Lung (tissue), 12 donors: ENCODE measurements around the gene FGF14. TPM values are rescaled to one million over a fixed set of nuclear protein-coding genes. Genes with fewer than 3 reads are reported as not detected.

Experiments used
- ATAC-seq: fragments of 200-7000 bp; cut with Tn5 transposase; one replicate; pipeline ENCODE4 v1.9.1; 2020; ENCODE audit warnings: moderate number of reproducible peaks; ENCODE audit not compliant: insufficient read depth, low FRiP score
- DNase-seq, 3 donors: peaks; one replicate each; pipeline ENCODE4 v3.0.0-alpha.2; 2013 to 2017
- H3K27ac ChIP-seq, 2 donors: one replicate each; pipeline ENCODE4 v1.5.1; 2013; ENCODE audit warnings: mild to moderate bottlenecking in 2 of 2, moderate library complexity in 2 of 2, control low read depth in 1 of 2, inconsistent platforms in 1 of 2, low read depth in 1 of 2, low read length in 1 of 2
- H3K27me3 ChIP-seq, 3 donors: one replicate each; pipeline ENCODE4 v1.5.1; 2013; ENCODE audit warnings: low read length in 2 of 3; ENCODE audit not compliant: control insufficient read depth in 3 of 3, insufficient read depth in 3 of 3
- H3K36me3 ChIP-seq, 4 donors: one replicate each; pipeline ENCODE4 v1.5.1; 2013; ENCODE audit warnings: low read length in 4 of 4, mild to moderate bottlenecking in 1 of 4, moderate library complexity in 1 of 4; ENCODE audit not compliant: control insufficient read depth in 4 of 4, insufficient read depth in 4 of 4
- H3K4me1 ChIP-seq, 5 donors: one replicate each; pipeline ENCODE4 v1.5.1; 2013; ENCODE audit warnings: low read length in 5 of 5, mild to moderate bottlenecking in 2 of 5, moderate library complexity in 1 of 5; ENCODE audit not compliant: control insufficient read depth in 5 of 5, insufficient read depth in 5 of 5
- H3K4me3 ChIP-seq: one replicate; pipeline ENCODE4 v1.5.1; 2013; ENCODE audit warnings: mild to moderate bottlenecking, control low read depth, moderate library complexity
- H3K9ac ChIP-seq, 2 donors: one replicate each; pipeline ENCODE4 v1.5.1; 2013; ENCODE audit warnings: low read length in 2 of 2, control low read depth in 1 of 2; ENCODE audit not compliant: insufficient read depth in 1 of 2
- H3K9me3 ChIP-seq, 4 donors: one replicate each; pipeline ENCODE4 v1.5.1; 2013; ENCODE audit warnings: low read length in 3 of 4, mild to moderate bottlenecking in 1 of 4, moderate library complexity in 1 of 4; ENCODE audit not compliant: control insufficient read depth in 4 of 4, insufficient read depth in 3 of 4
- WGBS, 2 donors: extraction: QIAGEN DNeasy Blood & Tissue Kit; methylation state at CpG; one replicate each; pipeline ENCODE4 v1.1.7; 2013; 5-methylcytosine and 5-hydroxymethylcytosine counted together
- polyA plus RNA-seq, 2 donors: library from polyadenylated mRNA; stranded (reverse); fragments of 200-250 nt; gene quantifications; one replicate each; pipeline ENCODE4 v1.2.1, GENCODE V29; 2013
- total RNA-seq, 2 donors: library from RNA; depleted of rRNA in 1 of 2; stranded (reverse); fragments of >200 nt in 1 of 2; gene quantifications; one replicate each; pipeline ENCODE4 v1.2.1, GENCODE V29; 2014 to 2021
- TF ChIP-seq, protein P1 (sequence below): IDR thresholded peaks from 2 replicates; pipeline ENCODE4 v1.5.1; 2012; ENCODE audit warnings: mild to moderate bottlenecking; ENCODE audit errors: control extremely low read depth, extremely low read depth
- donor health status: control.
- donor health status: control.
- donor health status: Bipolar disorder and iron deficiency.
- donor health status: healthy.
- donor health status: DM: yes; HTN: yes; CAD: no.

FGF14 gene
- total and polyA plus RNA-seq, 4 donors, result 0.59 to 12.9 (median 2.3) TPM

DNA sequence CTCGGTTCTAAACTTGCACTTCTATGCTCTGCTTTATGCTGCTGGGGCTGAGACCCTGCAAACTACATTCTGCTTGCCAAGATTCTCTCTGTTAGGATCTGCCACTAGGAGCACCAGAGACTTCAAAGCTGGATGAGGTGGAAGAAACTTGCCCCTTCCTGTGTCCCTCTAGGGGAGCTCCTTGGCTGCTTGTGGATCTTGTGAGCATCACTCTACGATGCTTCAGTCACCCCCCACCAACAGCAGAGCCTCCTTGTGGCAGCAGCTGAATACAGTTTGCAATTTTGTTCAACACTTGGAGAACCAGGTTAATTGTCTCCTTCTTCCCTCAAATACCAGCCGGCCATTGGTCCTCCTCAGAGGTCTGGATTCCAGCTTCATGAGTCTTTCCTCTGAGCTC, 310.6 kb downstream of the FGF14 start:
- Histone ChIP-seq H3K9me3 (peaks cover 0 to 1% (median 0%) of the 10 kb centered on the region in 4 donors), H3K4me1 (no peaks in the 10 kb centered on the region), H3K27me3 (no peaks in the 10 kb centered on the region), H3K27ac (no peak overlapping the region), H3K4me3 (no peak overlapping the region), H3K36me3 (no peaks in the 10 kb centered on the region), H3K9ac (no peak overlapping the region)
- peak in 1 of 3 donors; percentile 1 for DNase-seq
- 34 to 45% methylated on average over 3 of the region's 3 CpGs for WGBS, 2 donors
- no peak for ATAC-seq
- TF ChIP-seq, protein P1, sequence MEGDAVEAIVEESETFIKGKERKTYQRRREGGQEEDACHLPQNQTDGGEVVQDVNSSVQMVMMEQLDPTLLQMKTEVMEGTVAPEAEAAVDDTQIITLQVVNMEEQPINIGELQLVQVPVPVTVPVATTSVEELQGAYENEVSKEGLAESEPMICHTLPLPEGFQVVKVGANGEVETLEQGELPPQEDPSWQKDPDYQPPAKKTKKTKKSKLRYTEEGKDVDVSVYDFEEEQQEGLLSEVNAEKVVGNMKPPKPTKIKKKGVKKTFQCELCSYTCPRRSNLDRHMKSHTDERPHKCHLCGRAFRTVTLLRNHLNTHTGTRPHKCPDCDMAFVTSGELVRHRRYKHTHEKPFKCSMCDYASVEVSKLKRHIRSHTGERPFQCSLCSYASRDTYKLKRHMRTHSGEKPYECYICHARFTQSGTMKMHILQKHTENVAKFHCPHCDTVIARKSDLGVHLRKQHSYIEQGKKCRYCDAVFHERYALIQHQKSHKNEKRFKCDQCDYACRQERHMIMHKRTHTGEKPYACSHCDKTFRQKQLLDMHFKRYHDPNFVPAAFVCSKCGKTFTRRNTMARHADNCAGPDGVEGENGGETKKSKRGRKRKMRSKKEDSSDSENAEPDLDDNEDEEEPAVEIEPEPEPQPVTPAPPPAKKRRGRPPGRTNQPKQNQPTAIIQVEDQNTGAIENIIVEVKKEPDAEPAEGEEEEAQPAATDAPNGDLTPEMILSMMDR, result no peak

DNA sequence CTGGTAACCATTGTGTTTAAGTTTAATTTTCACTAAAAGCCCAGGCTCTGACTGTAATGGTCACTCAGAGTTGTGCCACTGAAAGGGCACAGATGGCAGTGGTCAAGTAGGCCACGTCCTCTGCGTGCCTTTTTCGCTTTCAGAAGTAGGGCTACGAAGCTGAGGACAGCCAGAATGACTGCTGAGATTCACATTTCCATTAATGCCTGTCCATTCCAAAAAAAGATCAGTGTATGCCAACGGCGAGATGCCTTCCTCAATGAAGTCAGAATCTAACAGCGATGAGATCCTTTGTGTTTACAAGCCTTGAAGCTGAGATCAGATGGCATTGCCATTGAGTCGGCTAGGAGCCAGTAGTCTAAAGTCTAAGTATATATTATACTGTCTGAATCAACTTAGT, 311.3 kb downstream of the FGF14 start:
- ATAC-seq (no peak), DNase-seq (no peak)
- Histone ChIP-seq H3K9me3 (peaks cover 0 to 1% (median 0%) of the 10 kb centered on the region in 4 donors), H3K36me3 (no peaks in the 10 kb centered on the region), H3K9ac (no peak overlapping the region), H3K27me3 (no peaks in the 10 kb centered on the region), H3K27ac (no peak overlapping the region), H3K4me3 (no peak overlapping the region), H3K4me1 (no peaks in the 10 kb centered on the region)
- TF ChIP-seq, protein P1, result no peak
- 89 to 90% methylated on average over 8 of the region's 8 CpGs for WGBS, 2 donors

DNA sequence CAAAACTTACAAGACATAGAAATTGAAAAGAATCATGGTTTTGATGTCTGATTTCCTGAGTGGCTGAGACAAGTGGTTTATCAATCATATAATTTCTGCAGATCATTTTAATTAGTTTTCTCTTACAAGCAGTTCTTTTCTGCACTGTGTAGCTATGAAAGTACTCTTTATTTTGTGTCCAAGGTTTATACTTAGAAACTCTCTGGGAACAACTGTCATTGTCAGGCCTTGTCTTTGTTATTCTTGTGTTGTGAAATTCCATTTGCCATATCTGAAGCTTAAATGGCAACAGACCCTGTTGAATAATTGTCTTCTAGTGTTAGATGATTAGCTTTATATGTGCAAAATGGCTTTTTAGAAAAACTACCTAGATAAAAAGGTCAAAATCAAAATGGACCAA, 312.1 kb downstream of the FGF14 start:
- H3K9me3 ChIP-seq, result peaks cover 0 to 1% (median 0%) of the 10 kb centered on the region in 4 donors
- no peak for ATAC-seq
- peak overlapping the region in 1 of 2 donors; percentile 9 for H3K27ac ChIP-seq
- TF ChIP-seq, protein P1, result no peak
- no peak overlapping the region for H3K4me3 ChIP-seq
- no peaks in the 10 kb centered on the region for H3K36me3 ChIP-seq
- H3K9ac ChIP-seq, result no peak overlapping the region
- H3K27me3 ChIP-seq, result no peaks in the 10 kb centered on the region
- no peak for DNase-seq
- H3K4me1 ChIP-seq, result no peaks in the 10 kb centered on the region

DNA sequence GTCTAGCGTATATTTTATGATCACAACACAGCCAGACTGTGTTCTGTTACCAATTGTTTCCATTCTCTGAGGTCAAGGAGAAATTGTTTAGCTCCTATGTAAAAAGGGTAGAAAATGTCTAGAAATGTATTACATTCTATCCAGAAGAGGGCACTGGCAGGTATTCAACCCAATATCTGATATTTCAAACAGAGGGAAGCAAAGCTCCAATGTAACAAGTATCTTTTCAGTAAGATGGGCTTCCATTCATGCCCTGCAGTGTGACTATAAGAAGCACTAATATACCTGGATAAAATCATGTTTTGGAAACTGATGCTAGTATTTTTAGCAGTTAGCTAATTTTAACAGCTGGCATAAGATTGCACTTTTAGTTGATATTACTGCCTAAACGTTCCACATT, 312.7 kb downstream of the FGF14 start:
- Histone ChIP-seq H3K4me1 (no peaks in the 10 kb centered on the region), H3K27me3 (no peaks in the 10 kb centered on the region), H3K9ac (no peak overlapping the region), H3K4me3 (no peak overlapping the region), H3K36me3 (no peaks in the 10 kb centered on the region), H3K27ac (no peak overlapping the region), H3K9me3 (peaks cover 0 to 1% (median 0%) of the 10 kb centered on the region in 4 donors)
- ATAC-seq (no peak), DNase-seq (peak in 1 of 3 donors; percentile 6)
- 64 to 73% methylated on average over 2 of the region's 2 CpGs for whole genome bisulfite sequencing, 2 donors
- TF ChIP-seq, protein P1, result no peak
